Sigmoid colon (tissue), 7 donors: Measurements from ENCODE around the gene HIVEP3. TPM values are rescaled to one million over a fixed set of nuclear protein-coding genes. Genes with fewer than 3 reads are reported as not detected.

ENCODE experiments used
- DNase-seq: peaks from one replicate; pipeline ENCODE4 v3.0.0-alpha.2; 2019
- H3K27ac ChIP-seq, 4 donors: fragments of 200-600 bp; sonication (generic); one replicate each; pipeline ENCODE4 v1.5.1; 2016 to 2019; ENCODE audit warnings: mild to moderate bottlenecking in 1 of 4
- H3K27me3 ChIP-seq, 3 donors: fragments of 200-600 bp; sonication (generic); one replicate each; pipeline ENCODE4 v1.5.1; 2019; ENCODE audit warnings: mild to moderate bottlenecking in 1 of 3
- H3K36me3 ChIP-seq, 4 donors: fragments of 200-600 bp; sonication (generic); one replicate each; pipeline ENCODE4 v1.5.1; 2016 to 2019
- H3K4me1 ChIP-seq, 4 donors: fragments of 200-600 bp; sonication (generic); one replicate each; pipeline ENCODE4 v1.5.1; 2017 to 2019
- H3K4me3 ChIP-seq, 4 donors: fragments of 200-600 bp; sonication (generic); one replicate each; pipeline ENCODE4 v1.5.1; 2017 to 2019; ENCODE audit warnings: mild to moderate bottlenecking in 2 of 4, moderate library complexity in 1 of 4
- H3K9me3 ChIP-seq, 4 donors: fragments of 200-600 bp in 3 of 4; sonication (generic) in 3 of 4; one replicate each; pipeline versions ENCODE4 v1.5.1 to v1.6.1; 2013 to 2019
- CTCF ChIP-seq, 4 experiments: fragments of 450-650 bp in 3 of 4; fragments of 200-600 bp in 1 of 4; IDR thresholded peaks; one replicate each; pipeline ENCODE4 v1.5.1; 2016 to 2019; ENCODE audit warnings: antibody characterized with exemption in 4 of 4, mild to moderate bottlenecking in 3 of 4, moderate library complexity in 2 of 4
- EP300 ChIP-seq, 4 donors: sonication (generic); formaldehyde crosslinking; IDR thresholded peaks; one replicate each; pipeline ENCODE4 v1.6.1; 2017; ENCODE audit warnings: antibody characterized with exemption in 4 of 4
- POLR2A ChIP-seq, 2 donors: fragments of 450-650 bp; IDR thresholded peaks; one replicate each; pipeline ENCODE4 v1.6.1; 2016; ENCODE audit warnings: antibody characterized with exemption in 2 of 2, mild to moderate bottlenecking in 2 of 2, moderate library complexity in 2 of 2
- POLR2AphosphoS5 ChIP-seq, 4 donors: sonication (generic); formaldehyde crosslinking; IDR thresholded peaks; one replicate each; pipeline ENCODE4 v1.6.1; 2017; ENCODE audit warnings: antibody characterized with exemption in 4 of 4
- WGBS, 2 donors: extraction: QIAGEN DNeasy Blood & Tissue Kit; methylation state at CpG; one replicate each; pipeline ENCODE4 v1.1.7; 2013; 5-methylcytosine and 5-hydroxymethylcytosine counted together
- intact Hi-C: fragments of 100-400 bp; cut with DNase I; formaldehyde crosslinking; loops from one replicate; pipeline ENCODE4 v1.15.1; 2023
- polyA plus RNA-seq, 3 donors: library from polyadenylated mRNA; stranded (reverse); fragments of 200-250 nt; gene quantifications; one replicate each; pipeline ENCODE4 v1.2.3, GENCODE V29; 2013
- total RNA-seq, 4 donors: library from RNA; depleted of rRNA; stranded (reverse); fragments of >200 nt; gene quantifications; one replicate each; pipeline ENCODE4 v1.1.0, GENCODE V29; 2016
- donor health status: healthy with polysubstance abuse.
- donor health status: Bipolar disorder and iron deficiency.
- donor health status: healthy.

Gene HIVEP3
- total and polyA plus RNA-seq, 7 donors: 1.4 to 7.8 (median 3.2) TPM

DNA sequence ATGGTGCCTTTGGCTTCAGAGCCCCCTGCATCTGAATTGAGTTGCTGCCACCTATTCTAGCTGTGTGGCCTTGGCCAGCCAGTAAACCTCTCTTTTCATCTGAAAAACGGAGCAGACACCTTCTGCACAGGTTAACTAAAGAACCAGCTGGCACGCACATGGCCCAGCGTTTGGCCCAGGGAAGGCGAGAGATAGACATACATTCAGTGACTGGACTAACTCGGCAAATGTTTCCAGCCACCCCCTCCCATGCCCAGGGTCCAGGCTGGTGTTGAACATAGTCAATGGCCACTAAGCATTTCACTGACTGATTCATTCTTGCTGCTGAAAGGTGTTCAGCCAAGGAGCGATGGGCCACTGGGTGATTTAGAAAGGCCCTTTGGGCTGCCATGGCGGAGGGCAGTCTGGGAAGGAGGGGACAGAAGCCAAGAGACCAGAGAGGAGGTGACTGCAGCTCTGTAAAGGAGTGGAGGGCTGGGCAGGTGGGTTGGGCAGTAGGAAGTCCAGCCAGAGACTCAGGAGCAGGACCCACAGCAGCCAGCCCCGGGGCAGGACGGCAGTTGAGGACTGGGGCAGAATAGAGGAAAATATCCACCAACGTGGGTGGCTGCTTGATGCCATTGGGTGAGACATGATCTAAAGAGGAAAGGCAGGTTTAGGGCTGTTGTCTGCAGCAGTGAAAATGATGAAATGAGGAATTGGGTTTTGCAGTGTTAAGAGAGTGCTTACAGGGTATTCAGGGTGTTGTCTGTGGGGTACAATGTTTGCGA lies 184.3 kb downstream of the HIVEP3 start:
- no peak overlapping the region for H3K4me3 ChIP-seq
- no peaks in the 10 kb centered on the region for H3K4me1 ChIP-seq
- no peak overlapping the region for H3K27ac ChIP-seq
- TF ChIP-seq POLR2A (IDR thresholded peaks at IDR 0.05): no peak
- TF ChIP-seq POLR2AphosphoS5 (IDR thresholded peaks at IDR 0.05): no peak
- no peak for TF ChIP-seq EP300 (IDR thresholded peaks at IDR 0.05)
- no peak for TF ChIP-seq CTCF (IDR thresholded peaks at IDR 0.05)
- no peak for DNase-seq
- H3K36me3 ChIP-seq: no peaks in the 10 kb centered on the region
- H3K9me3 ChIP-seq: no peaks in the 10 kb centered on the region
- intact Hi-C loops: no loop called here
- no peaks in the 10 kb centered on the region for H3K27me3 ChIP-seq
- WGBS, 2 donors: 90 to 93% methylated on average over 11 of the region's 11 CpGs

DNA sequence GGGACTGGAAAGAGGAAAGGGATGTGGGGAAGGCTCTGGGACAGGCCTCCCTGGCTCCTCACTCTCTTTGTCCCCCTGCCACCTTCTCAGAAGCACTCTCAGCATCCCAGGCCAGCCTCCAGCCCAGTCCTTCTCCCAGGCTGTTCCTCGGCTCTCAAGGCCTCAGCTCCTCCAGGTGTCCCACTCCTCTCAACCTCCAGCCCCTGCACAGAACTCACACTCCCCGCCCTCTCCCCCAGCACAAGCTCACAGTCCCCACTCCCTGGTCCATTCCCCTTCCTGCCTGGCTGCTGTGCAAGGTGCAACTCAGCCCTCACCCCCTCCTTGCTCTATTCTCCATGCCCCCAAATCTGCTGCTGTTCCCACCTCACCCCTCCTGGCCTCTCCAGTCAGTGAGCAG lies 185.0 kb downstream of the HIVEP3 start:
- intact Hi-C loops: no loop called here
- 93 to 94% methylated on average over 2 of the region's 2 CpGs for WGBS, 2 donors
- Histone ChIP-seq H3K4me3 (no peak overlapping the region), H3K36me3 (no peaks in the 10 kb centered on the region), H3K27ac (no peak overlapping the region), H3K4me1 (no peaks in the 10 kb centered on the region), H3K27me3 (no peaks in the 10 kb centered on the region), H3K9me3 (no peaks in the 10 kb centered on the region)
- no peak for TF ChIP-seq POLR2AphosphoS5 (IDR thresholded peaks at IDR 0.05)
- no peak for TF ChIP-seq EP300 (IDR thresholded peaks at IDR 0.05)
- no peak for TF ChIP-seq POLR2A (IDR thresholded peaks at IDR 0.05)
- TF ChIP-seq CTCF (IDR thresholded peaks at IDR 0.05): no peak
- no peak for DNase-seq

DNA sequence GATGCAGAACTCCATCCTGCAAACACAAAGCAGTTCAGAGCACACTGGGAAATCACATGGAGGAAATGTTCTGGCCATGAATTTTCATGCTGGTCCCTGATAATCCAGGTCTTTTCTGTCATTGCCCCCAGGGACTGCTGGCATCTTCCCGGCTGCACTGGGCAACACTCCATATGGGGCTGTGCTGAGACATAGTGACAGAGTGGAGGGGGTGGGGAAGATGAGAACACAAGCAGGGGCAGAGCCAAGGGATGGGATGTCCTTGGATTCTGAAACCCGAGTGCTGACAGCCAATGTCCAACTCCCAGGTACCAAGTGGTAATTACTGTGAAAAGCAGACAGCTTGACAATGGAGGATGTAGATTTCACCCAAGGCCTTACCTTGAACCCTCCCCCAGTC lies 185.7 kb downstream of the HIVEP3 start:
- no peaks in the 10 kb centered on the region for H3K4me1 ChIP-seq
- DNase-seq: no peak
- TF ChIP-seq CTCF (IDR thresholded peaks at IDR 0.05) (no peak), EP300 (IDR thresholded peaks at IDR 0.05) (no peak), POLR2AphosphoS5 (IDR thresholded peaks at IDR 0.05) (no peak), POLR2A (IDR thresholded peaks at IDR 0.05) (no peak)

DNA sequence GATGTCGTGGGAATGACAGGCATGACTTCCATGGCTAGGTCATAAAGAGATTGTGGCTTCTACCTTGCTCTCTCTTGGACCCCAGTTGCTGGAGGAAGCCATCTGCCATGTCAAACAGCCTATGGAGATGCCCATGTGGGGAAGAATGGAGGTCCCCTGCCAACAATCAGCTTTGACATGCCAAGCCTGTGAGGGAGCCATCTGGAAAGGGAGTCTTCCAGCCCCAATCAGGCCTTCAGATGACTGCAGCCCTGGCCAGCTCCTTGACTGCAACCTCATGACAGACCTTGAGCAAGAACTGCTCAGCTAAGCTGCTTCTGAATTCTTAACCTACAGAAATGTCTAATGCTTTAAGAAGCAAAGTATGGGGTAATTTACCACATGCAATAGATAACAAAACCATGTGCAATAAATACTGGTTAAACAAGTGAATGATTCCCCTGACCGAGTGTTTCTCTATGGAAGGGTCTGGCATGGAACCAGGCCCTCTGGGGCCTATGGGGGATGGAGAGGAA lies 187.1 kb downstream of the HIVEP3 start:
- H3K4me3 ChIP-seq: no peak overlapping the region
- no peaks in the 10 kb centered on the region for H3K27me3 ChIP-seq
- H3K4me1 ChIP-seq: no peaks in the 10 kb centered on the region
- no peaks in the 10 kb centered on the region for H3K9me3 ChIP-seq
- DNase-seq: no peak
- no peak for TF ChIP-seq POLR2A (IDR thresholded peaks at IDR 0.05)
- TF ChIP-seq POLR2AphosphoS5 (IDR thresholded peaks at IDR 0.05): no peak
- no peak for TF ChIP-seq EP300 (IDR thresholded peaks at IDR 0.05)
- no peak overlapping the region for H3K27ac ChIP-seq
- 67 to 85% methylated on average over 2 of the region's 2 CpGs for WGBS, 2 donors
- intact Hi-C loops: no loop called here
- no peaks in the 10 kb centered on the region for H3K36me3 ChIP-seq

More for the DNA sequence above, 185.7 kb downstream of the HIVEP3 start:
- WGBS, 2 donors: 91% methylated on average over 2 of the region's 2 CpGs
- Histone ChIP-seq H3K36me3 (no peaks in the 10 kb centered on the region), H3K27ac (no peak overlapping the region), H3K4me3 (no peak overlapping the region), H3K27me3 (no peaks in the 10 kb centered on the region), H3K9me3 (no peaks in the 10 kb centered on the region)
- intact Hi-C loops: no loop called here

DNA sequence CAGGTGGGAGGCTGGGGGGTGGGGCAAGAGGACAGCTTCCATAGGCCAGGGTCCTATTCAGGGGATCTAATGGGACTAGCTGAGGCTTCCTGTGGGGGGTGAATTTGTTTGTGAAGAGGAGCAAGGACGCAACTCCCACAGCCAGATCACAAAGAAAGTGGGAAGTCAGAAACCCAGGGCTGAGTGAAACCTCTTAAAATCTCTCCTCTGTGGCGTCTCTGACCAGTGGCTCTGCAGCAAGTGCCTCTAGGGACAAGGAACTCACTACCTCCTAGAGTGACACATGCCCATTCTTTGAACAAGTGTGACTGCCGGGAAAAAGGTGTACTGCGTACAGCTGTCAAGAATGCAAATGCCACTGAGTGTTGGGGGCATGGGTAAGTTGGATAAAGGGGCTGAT lies 187.9 kb downstream of the HIVEP3 start:
- no peak for TF ChIP-seq POLR2AphosphoS5 (IDR thresholded peaks at IDR 0.05)
- TF ChIP-seq POLR2A (IDR thresholded peaks at IDR 0.05): no peak
- TF ChIP-seq CTCF (IDR thresholded peaks at IDR 0.05): no peak
- no peak for TF ChIP-seq EP300 (IDR thresholded peaks at IDR 0.05)
- Histone ChIP-seq H3K9me3 (no peaks in the 10 kb centered on the region), H3K4me3 (no peak overlapping the region), H3K36me3 (no peaks in the 10 kb centered on the region), H3K27me3 (no peaks in the 10 kb centered on the region), H3K4me1 (no peaks in the 10 kb centered on the region), H3K27ac (no peak overlapping the region)
- DNase-seq: no peak
- WGBS, 2 donors: 88 to 97% methylated on average over 4 of the region's 4 CpGs
- intact Hi-C loops: no loop called here
